ENCODE results near the gene PRSS21. TPM values are rescaled to one million over a fixed set of nuclear protein-coding genes. Genes with fewer than 3 reads are reported as not detected.
A peak's percentile ranks its signal among the peaks of the same experiment; 100 is the strongest.

The PRSS21 gene
- polyA plus RNA-seq, 1 of the 3 experiments (the other 2 are of a cell fraction) = not detected

GRCh38 chr16:2828876-2829430 lies 11.9 kb downstream of the PRSS21 start (continued):
- TF ChIP-seq GABPA (IDR thresholded peaks at IDR 0.05; ENCODE audit: low read depth) (no peak), FOXM1 (IDR thresholded peaks at IDR 0.05; ENCODE audit: low read depth) (no peak), FOXJ3 (CRISPR knock-in tag; IDR thresholded peaks at IDR 0.05) (no peak)

- Histone ChIP-seq H3K4me2 (no peak within 1 kb of the TSS), H3F3A (replicated peaks; ENCODE audit: insufficient read depth) (no peaks in the 10 kb centered on the region), H3K9me3 (no peaks in the 10 kb centered on the region), H3K36me3 (replicated peaks in 1 of 2; ENCODE audit: control insufficient read depth in 1 of 2, insufficient read depth in 2 of 2, low read length in 1 of 2) (no peaks in the 10 kb centered on the region), H3K27me3 (ENCODE audit: insufficient read depth) (no peaks in the 10 kb centered on the region; the same call in 1 of the 2 replicates), H3K27ac (ENCODE audit: low read depth in 2 of 2, low read length in 1 of 2) (peak within 1 kb of the TSS in 1 of 2 experiments; percentile 16; a peak in 1 of 4 replicates), H3K79me2 (ENCODE audit: insufficient read depth) (no peaks in the 10 kb centered on the region), H3K9me2 (no peaks in the 10 kb centered on the region), H2AFZ (ENCODE audit: low read depth) (no peak within 1 kb of the TSS), H3K4me1 (ENCODE audit: control insufficient read depth in 1 of 2, insufficient read depth in 2 of 2, low read depth in 1 of 2, low read length in 1 of 2) (peaks cover 0 to 15% of the 10 kb centered on the region in 2 experiments; a peak in 1 of 4 replicates), H3K4me3 (ENCODE audit: low read depth in 2 of 2, low read length in 1 of 2) (no peak within 1 kb of the TSS), H4K20me1 (ENCODE audit: insufficient read depth) (no peaks in the 10 kb centered on the region), H3K9ac (no peak within 1 kb of the TSS)
- WGBS (ENCODE audit: low lambda C conversion rate) = 64% methylated on average over 10 of the region's 32 CpGs
- ChIA-PET POLR2A (interaction anchor here (1.3 kb wide), 1 partner anchor 39 kb away, joined by 3 read pairs; no protein-coding TSS in a partner anchor), CTCF (interaction anchor here (0.7 to 2.8 kb wide), 5 partner anchors 10 to 90 kb away, joined by 3 to 17 read pairs (median 3); no protein-coding TSS in a partner anchor)
- DNase-seq = peak; percentile 64
- peak; percentile 78 for TF ChIP-seq GATA2 (CRISPR knock-in tag; IDR thresholded peaks at IDR 0.05)
- TF ChIP-seq SIN3A (IDR thresholded peaks at IDR 0.05; ENCODE audit: borderline replicate concordance, low read depth, low read length) = no peak
Observed at GRCh38 chr16:2829501-2830354, 12.7 kb downstream of the PRSS21 start, which contains the start of gene ZG16B. ZG16B (plus strand) TSS chr16:2830303; CDS start chr16:2830442, 139 bp downstream.

DNA sequence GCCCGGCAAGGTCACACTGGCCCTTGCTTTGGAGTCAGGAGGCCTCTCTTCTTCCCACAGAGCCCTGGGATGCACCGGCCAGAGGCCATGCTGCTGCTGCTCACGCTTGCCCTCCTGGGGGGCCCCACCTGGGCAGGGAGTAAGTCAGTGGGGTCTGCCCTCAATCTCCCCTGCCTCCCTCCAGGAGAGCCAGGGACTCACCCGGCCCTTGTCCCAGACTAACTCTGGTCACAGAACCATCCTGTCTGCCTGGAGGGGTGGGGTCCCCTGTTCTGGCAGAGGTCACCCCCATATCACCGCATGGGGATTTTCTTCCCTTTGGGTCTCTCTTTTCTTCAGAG lies 13.3 kb downstream of the PRSS21 start:
- H3K4me2 ChIP-seq = no peak overlapping the region
- POLR2A ChIA-PET = interaction anchor here (1.3 kb wide), 1 partner anchor 38 kb away, joined by 3 read pairs; no protein-coding TSS in a partner anchor

More for the DNA sequence above, 13.3 kb downstream of the PRSS21 start:
- no peak overlapping the region for H3K4me3 ChIP-seq (ENCODE audit: low read depth in 2 of 2, low read length in 1 of 2)
- H3F3A ChIP-seq (replicated peaks; ENCODE audit: insufficient read depth) = peaks cover 2% of the 10 kb centered on the region
- H3K4me1 ChIP-seq (ENCODE audit: control insufficient read depth in 1 of 2, insufficient read depth in 2 of 2, low read depth in 1 of 2, low read length in 1 of 2) = peaks cover 0 to 15% of the 10 kb centered on the region in 2 experiments; a peak in 1 of 4 replicates
- H3K27ac ChIP-seq (ENCODE audit: low read depth in 2 of 2, low read length in 1 of 2) = no peak overlapping the region; a peak in 1 of 4 replicates
- H2AFZ ChIP-seq (ENCODE audit: low read depth) = no peak overlapping the region
- 100% methylated on average over 1 of the region's 5 CpGs for WGBS (ENCODE audit: low lambda C conversion rate)
- TF ChIP-seq, protein P1, sequence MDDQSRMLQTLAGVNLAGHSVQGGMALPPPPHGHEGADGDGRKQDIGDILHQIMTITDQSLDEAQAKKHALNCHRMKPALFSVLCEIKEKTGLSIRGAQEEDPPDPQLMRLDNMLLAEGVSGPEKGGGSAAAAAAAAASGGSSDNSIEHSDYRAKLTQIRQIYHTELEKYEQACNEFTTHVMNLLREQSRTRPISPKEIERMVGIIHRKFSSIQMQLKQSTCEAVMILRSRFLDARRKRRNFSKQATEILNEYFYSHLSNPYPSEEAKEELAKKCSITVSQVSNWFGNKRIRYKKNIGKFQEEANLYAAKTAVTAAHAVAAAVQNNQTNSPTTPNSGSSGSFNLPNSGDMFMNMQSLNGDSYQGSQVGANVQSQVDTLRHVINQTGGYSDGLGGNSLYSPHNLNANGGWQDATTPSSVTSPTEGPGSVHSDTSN (IDR thresholded peaks at IDR 0.05) = no peak
- no peak for TF ChIP-seq EZH2phosphoT487 (IDR thresholded peaks at IDR 0.05; ENCODE audit: borderline replicate concordance, low read depth)
- TF ChIP-seq RXRA (IDR thresholded peaks at IDR 0.05; ENCODE audit: borderline replicate concordance, low read depth) = no peak
- CTCF ChIA-PET = interaction anchor here (1.2 to 2.8 kb wide), 4 partner anchors 9 to 90 kb away, joined by 3 to 17 read pairs (median 10); no protein-coding TSS in a partner anchor
- no peaks in the 10 kb centered on the region; the same call in 1 of the 2 replicates for H3K27me3 ChIP-seq (ENCODE audit: insufficient read depth)
- H3K36me3 ChIP-seq (replicated peaks in 1 of 2; ENCODE audit: control insufficient read depth in 1 of 2, insufficient read depth in 2 of 2, low read length in 1 of 2) = no peaks in the 10 kb centered on the region
- H3K9ac ChIP-seq = no peak overlapping the region
- no peaks in the 10 kb centered on the region for H4K20me1 ChIP-seq (ENCODE audit: insufficient read depth)
- H3K9me3 ChIP-seq = no peaks in the 10 kb centered on the region
- no peaks in the 10 kb centered on the region for H3K9me2 ChIP-seq
- H3K79me2 ChIP-seq (ENCODE audit: insufficient read depth) = no peaks in the 10 kb centered on the region
- no peak for DNase-seq
